ENCODE measurements around the gene ZNF205. TPM values are rescaled to one million over a fixed set of nuclear protein-coding genes. Genes with fewer than 3 reads are reported as not detected.
"Not testable (repeated sequence)": the region's sequence is repeated elsewhere in the genome, so short reads cannot be mapped to it uniquely, and the experiment has no call there.

Gene ZNF205
- not detected for polyA plus RNA-seq (2012; ENCODE audit: missing spikeins)

DNA sequence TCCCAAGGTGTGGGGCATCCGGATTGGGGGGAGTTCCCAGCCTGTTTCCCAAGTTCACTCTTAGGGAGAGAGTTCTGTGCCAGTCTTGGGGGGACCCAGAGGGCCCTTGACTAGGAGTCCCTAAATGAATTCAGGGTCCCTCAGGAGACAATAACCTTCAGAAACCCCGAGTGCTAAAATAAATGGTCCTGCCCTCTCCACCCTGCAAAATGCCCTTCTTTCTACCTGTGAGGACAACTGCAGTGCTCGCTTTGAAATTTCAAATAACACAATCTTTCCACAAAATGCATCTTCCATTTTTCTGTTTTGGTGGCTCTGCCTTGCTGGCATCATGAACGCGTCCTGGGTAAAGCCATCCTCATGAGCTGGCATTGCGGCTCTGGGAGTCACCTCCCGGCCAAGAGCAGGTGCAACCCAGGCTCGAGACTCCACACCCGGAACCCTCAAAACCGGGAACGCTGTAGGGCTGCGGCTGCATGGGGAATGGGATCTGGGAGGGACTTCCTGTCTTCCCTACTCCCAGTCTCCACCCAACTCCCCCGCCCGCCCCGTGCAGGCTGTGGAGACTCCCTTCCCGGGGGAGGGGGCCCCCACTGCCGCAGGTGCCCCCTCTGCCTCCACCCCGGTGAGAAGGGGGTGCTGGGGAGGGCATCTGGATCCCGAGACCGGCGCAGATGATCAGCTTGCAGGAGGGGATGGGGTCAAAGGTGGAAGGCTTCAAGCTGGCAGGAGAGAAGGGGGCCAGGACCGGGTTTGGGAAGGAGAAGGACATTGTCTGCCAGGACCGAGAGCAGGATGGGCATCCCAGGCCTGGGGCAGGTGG, at the start of gene ZNF205:
ZNF205 (plus strand) TSS at position 529 of the 823 bp plus-strand sequence. CDS start 845 bp downstream, outside the sequence.
- peak; percentile 15 for DNase-seq (ENCODE audit: insufficient read length)
- FAIRE-seq: no peak
- TF ChIP-seq POLR2AphosphoS5 (IDR thresholded peaks at IDR 0.05; ENCODE audit: low read depth, low read length) (no peak), POLR2A (IDR thresholded peaks at IDR 0.05; ENCODE audit: low read depth, low read length) (no peak), TAF1 (IDR thresholded peaks at IDR 0.05; ENCODE audit: borderline replicate concordance, low read depth, low read length) (no peak)

DNA sequence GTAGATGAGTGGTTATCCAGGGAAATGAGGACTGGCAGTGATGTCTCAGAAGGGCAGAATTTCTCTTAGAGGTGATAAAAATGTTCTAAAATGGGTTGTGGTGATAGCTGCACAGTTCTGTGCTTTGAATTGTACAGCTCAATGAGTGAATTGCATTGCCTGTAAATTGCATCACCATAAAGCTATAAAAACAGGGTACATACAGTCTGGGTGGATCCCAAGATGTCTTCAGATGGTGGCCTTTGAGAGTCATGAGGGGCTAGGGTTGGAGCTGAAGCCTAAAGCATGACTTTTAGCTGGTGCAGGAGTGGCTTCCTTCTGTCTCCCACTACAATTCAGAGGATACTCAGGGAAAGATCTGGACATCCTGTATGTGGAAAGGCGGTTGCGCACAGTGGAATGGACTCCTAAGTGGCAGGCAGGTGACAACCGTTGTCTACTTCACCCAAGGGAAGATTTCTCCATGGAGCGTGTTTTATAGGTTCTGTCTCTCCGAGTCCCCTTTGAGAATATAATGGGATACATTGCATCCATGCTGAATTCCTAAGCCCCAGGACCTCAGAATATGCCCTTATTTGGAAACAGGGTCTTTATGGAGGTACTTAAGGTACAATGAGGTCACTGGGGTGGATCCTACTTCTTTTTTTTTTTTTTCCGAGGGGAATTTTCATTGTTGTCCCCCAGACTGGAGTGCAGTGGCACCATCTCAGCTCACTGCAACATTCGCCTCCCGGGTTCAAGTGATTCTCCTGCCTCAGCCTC, 48.6 kb upstream of the ZNF205 start:
- no peak for TF ChIP-seq TAF1 (IDR thresholded peaks at IDR 0.05; ENCODE audit: borderline replicate concordance, low read depth, low read length)
- no peak for TF ChIP-seq POLR2A (IDR thresholded peaks at IDR 0.05; ENCODE audit: low read depth, low read length)
- TF ChIP-seq POLR2AphosphoS5 (IDR thresholded peaks at IDR 0.05; ENCODE audit: low read depth, low read length): no peak
- FAIRE-seq (no peak), DNase-seq (ENCODE audit: insufficient read length) (no peak)

DNA sequence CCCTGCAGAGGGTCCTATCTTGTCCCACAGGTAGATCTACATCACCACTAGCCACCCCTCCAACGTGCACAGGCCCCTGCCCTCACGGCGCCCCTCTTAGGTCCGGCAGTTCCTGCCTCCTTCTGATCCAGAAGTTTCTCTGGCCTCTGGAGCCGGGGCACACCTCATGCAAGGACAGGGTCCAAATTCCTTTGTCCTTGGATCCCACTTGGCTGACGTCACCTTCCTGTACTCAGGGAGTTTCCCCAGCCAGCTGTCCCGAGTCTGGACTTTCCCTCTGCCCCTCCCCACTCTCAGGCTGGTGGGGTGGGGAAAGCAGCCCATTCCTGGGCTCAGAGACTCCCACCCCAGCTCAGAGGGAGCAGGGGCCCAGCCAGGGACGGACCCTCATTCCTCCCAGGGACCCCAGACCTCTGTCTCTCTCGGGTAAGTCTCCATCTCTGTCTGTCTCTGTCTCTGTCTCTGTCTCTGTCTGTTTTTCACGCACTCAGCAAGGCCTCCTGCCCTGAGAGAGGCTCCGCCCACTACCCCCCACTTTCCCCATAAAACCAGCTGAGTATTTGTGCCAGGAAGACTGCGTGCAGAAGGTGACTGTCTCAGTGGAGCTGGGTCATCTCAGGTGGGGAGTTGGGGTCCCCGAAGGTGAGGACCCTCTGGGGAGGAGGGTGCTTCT, 47.2 kb upstream of the ZNF205 start, which contains the start of gene IL32:
IL32 (plus strand) TSS at position 572 of the 673 bp plus-strand sequence. CDS start 172 bp downstream, outside the sequence.
- FAIRE-seq: peak; percentile 73

GRCh38 chr16:3065742-3066439, 46.5 kb upstream of the ZNF205 start:
- no peak for DNase-seq (ENCODE audit: insufficient read length)
- TF ChIP-seq TAF1 (IDR thresholded peaks at IDR 0.05; ENCODE audit: borderline replicate concordance, low read depth, low read length): no peak
- no peak for TF ChIP-seq POLR2AphosphoS5 (IDR thresholded peaks at IDR 0.05; ENCODE audit: low read depth, low read length)
- no peak for TF ChIP-seq POLR2A (IDR thresholded peaks at IDR 0.05; ENCODE audit: low read depth, low read length)
- peak; percentile 53 for FAIRE-seq

More for the DNA sequence above, 47.2 kb upstream of the ZNF205 start, which contains the start of gene IL32:
- no peak for TF ChIP-seq TAF1 (IDR thresholded peaks at IDR 0.05; ENCODE audit: borderline replicate concordance, low read depth, low read length)
- no peak for TF ChIP-seq POLR2AphosphoS5 (IDR thresholded peaks at IDR 0.05; ENCODE audit: low read depth, low read length)
- peak; percentile 61; the same call in 1 of the 2 replicates for TF ChIP-seq POLR2A (IDR thresholded peaks at IDR 0.05; ENCODE audit: low read depth, low read length)
- no peak for DNase-seq (ENCODE audit: insufficient read length)

GRCh38 chr16:3066440-3066748, 46.0 kb upstream of the ZNF205 start:
- TF ChIP-seq POLR2A (IDR thresholded peaks at IDR 0.05; ENCODE audit: low read depth, low read length): no peak
- TF ChIP-seq TAF1 (IDR thresholded peaks at IDR 0.05; ENCODE audit: borderline replicate concordance, low read depth, low read length): no peak
- TF ChIP-seq POLR2AphosphoS5 (IDR thresholded peaks at IDR 0.05; ENCODE audit: low read depth, low read length): no peak
- FAIRE-seq: no peak
- DNase-seq (ENCODE audit: insufficient read length): no peak

DNA sequence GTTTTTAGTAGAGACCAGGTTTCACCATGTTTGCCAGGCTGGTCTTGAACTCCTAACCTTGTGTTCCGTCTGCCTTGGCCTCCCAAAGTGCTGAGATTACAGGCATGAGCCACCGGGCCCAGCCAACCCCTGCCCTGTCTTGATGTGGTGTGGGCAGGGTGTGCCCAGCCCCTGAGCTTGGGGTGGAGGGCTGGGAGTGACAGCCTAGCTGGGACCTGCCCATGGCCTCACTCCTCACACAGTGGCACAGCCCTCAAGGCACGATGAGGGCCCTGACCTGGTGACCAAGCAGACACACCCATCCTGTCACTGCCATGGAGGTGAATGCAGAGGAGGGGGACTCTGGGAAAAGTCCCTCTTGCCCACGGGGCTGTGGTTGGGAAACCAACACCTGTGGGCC, 43.9 kb upstream of the ZNF205 start:
- FAIRE-seq: no peak
- DNase-seq (ENCODE audit: insufficient read length): no peak
- TF ChIP-seq POLR2AphosphoS5 (IDR thresholded peaks at IDR 0.05; ENCODE audit: low read depth, low read length): no peak
- TF ChIP-seq TAF1 (IDR thresholded peaks at IDR 0.05; ENCODE audit: borderline replicate concordance, low read depth, low read length): no peak
- TF ChIP-seq POLR2A (IDR thresholded peaks at IDR 0.05; ENCODE audit: low read depth, low read length): no peak

GRCh38 chr16:3069146-3069545, 43.2 kb upstream of the ZNF205 start:
- DNase-seq (ENCODE audit: insufficient read length); FAIRE-seq: not testable (repeated sequence)

DNA sequence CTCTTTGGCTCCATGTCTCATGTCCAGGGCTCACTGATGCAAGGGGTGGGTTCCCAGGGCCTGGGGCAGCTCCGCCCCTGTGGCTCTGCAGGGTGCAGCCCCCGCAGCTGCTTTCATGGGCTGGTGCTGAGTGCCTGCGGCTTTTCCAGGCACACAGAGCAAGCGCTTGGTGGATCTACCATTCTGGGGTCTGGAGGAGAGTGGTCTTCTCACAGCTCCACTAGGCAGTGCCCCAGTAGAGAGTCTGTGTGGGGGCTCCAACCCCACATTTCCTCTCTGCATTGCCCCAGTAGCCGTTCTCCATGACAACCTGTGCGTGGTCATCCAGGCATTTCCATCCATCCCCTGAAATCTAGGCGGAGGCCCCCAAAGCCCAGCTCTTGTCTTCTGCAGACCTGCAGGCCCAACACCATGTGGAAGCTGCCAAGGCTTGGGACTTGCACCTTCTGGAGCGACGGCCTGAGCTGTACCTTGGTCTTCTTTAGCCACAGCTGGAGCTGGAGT, 41.7 kb upstream of the ZNF205 start:
- TF ChIP-seq POLR2A (IDR thresholded peaks at IDR 0.05; ENCODE audit: low read depth, low read length): no peak
- no peak for TF ChIP-seq POLR2AphosphoS5 (IDR thresholded peaks at IDR 0.05; ENCODE audit: low read depth, low read length)
- no peak for TF ChIP-seq TAF1 (IDR thresholded peaks at IDR 0.05; ENCODE audit: borderline replicate concordance, low read depth, low read length)
- FAIRE-seq: no peak
- DNase-seq (ENCODE audit: insufficient read length): no peak

- DNase-seq (ENCODE audit: insufficient read length) (no peak), FAIRE-seq (no peak)
- TF ChIP-seq TAF1 (IDR thresholded peaks at IDR 0.05; ENCODE audit: borderline replicate concordance, low read depth, low read length) (no peak), POLR2A (IDR thresholded peaks at IDR 0.05; ENCODE audit: low read depth, low read length) (no peak), POLR2AphosphoS5 (IDR thresholded peaks at IDR 0.05; ENCODE audit: low read depth, low read length) (no peak)
These were observed 40.7 kb upstream of the ZNF205 start for GRCh38 chr16:3071655-3072054.

- not testable (repeated sequence) for DNase-seq (ENCODE audit: insufficient read length); FAIRE-seq
These were observed 40.2 kb upstream of the ZNF205 start for GRCh38 chr16:3072148-3072547.

DNA sequence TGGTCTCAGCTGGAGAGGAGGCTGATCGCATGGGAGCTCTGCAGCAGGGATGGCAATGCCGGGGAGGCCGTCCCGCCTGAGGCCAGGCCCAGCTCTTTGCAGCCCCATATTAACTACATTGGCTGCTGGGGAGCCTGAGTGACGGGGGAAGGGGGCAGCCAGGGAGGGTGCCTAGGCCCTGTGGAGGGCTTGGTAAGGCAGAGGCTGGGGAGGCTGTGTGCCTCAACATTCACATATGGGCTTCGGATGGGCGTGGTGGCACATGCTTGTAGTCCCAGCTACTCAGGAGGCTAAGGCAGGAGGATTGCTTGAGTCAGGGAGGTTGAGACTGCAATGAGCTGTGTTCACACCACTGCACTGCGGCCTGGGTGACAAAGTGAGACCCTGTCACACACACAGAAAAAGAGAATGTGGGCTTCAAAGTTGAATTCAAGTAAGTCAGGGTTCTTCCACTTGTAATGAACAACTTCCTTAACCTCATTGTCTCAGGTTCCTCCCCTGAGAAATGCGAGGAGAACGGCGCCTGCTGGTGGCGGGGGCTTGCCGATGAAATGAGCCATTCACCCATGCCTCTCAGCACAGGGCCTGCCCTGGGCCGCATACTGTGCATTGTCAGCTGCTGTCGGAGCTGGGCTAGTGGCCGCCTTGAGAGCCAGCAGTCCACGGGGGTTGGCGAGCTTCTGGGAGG, 39.7 kb upstream of the ZNF205 start:
- peak; percentile 78 for FAIRE-seq
- DNase-seq (ENCODE audit: insufficient read length): not testable (repeated sequence)

Measured in GM12892 (cell line).